ENCODE results near the gene TFAP2C.
"Not testable (repeated sequence)": the region's sequence is repeated elsewhere in the genome, so short reads cannot be mapped to it uniquely, and the experiment has no call there.

The TFAP2C gene

GRCh38 chr20:56617489-56617888 lies 11.6 kb upstream of the TFAP2C start:
- no peak for DNase-seq

GRCh38 chr20:56621730-56622129 lies 7.4 kb upstream of the TFAP2C start:
- DNase-seq = no peak

DNA sequence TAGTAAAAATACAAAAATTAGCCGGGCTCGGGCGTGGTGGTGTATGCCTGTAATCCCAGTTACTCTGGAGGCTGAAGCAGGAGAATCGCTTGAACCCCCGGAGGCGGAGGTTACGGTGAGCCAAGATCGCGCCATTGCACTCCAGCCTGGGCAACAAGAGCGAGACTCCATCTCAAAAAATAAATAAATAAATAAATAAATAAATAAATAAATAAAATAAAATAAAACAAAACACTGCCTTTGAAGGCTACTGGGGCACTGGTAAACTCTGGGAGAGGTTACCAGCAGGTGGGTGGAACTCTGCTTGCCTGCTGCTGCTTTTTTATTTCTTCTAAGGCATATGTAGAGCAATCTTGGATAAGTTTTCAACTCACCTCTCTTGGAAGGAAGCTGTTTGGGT lies 5.2 kb upstream of the TFAP2C start:
- DNase-seq = not testable (repeated sequence)

DNA sequence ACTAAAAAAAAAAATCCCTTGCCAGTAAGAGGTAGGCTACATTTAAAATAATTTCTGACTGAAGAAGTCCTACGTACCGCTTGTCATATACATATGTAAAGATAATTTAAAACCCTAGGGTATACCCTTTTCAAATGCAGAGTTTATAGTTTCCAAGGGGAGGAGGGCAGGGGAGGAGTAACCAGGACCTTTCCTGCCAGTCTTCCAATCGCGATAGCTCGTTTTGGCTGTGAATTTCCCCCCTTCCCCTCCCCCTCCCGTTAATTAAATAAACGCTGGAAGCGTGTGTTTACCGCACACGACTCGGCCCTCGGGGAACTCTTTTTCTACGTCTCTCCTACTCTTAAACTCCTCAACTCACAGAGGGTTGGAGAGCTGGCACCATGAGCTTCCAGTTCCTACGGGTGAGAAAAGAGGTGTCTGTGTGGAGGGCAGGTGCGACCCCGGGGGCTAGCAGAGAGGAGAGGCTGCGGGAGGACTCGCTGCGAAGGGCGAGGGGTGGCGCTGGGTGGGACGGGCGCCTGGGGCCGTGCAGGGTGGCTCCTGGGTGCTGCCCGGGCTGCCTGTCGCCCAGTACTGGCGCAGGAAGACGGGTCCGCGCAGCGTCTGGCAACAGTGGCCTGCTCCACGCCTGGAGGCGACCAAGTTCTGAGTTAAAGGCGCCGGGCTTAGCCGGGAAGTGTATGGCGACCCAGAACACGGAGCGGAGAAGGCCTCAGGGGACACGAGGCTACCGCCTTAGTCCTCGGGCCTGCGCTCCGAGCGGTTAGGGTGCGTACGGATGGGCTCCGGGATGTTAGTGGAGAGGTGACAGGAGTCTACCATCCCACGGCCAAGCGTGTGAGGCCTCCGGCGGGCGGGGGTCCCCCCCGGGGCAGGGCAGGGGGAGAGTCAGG lies 4.1 kb upstream of the TFAP2C start:
- DNase-seq = no peak

- DNase-seq = no peak
These were observed 3.3 kb upstream of the TFAP2C start for GRCh38 chr20:56625837-56626236.

DNA sequence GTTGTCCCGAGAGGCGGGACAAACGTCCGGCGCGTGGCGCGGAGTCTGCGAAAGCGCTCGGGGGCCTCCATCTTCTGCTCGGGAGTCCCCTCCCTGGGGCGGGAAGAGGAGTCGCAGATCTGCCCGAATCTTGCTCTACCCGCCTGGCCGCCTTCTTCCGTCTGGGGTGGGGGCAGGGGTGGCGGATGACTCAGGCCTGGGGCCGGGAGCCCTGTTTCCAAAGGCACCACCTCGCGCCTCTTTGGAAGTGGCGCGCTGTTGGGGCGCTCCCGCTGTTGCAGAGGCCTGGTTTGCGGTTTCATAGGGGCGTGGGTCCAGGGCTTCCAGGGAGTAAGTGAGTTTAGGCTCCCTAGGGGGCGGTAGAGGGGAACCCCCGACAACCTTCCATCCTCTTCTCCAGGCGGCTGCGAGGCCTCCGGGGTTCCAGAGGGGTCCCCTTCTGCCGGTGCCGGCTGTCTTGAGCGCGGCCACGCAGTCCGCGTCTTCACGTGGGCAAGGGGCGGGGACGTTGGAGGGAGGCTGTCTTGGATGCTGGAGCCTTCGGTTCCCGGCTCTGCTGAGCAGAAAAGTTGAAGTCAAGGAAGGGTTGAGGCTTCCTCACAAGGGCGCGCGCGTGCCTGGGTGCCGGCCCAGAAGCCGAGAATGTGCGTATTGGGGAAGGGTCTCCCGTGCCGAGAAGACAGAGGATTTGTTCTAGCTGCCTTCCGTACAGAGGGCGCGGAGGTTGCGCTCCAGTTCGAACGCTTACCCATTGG lies 2.6 kb upstream of the TFAP2C start:
- no peak for DNase-seq

DNA sequence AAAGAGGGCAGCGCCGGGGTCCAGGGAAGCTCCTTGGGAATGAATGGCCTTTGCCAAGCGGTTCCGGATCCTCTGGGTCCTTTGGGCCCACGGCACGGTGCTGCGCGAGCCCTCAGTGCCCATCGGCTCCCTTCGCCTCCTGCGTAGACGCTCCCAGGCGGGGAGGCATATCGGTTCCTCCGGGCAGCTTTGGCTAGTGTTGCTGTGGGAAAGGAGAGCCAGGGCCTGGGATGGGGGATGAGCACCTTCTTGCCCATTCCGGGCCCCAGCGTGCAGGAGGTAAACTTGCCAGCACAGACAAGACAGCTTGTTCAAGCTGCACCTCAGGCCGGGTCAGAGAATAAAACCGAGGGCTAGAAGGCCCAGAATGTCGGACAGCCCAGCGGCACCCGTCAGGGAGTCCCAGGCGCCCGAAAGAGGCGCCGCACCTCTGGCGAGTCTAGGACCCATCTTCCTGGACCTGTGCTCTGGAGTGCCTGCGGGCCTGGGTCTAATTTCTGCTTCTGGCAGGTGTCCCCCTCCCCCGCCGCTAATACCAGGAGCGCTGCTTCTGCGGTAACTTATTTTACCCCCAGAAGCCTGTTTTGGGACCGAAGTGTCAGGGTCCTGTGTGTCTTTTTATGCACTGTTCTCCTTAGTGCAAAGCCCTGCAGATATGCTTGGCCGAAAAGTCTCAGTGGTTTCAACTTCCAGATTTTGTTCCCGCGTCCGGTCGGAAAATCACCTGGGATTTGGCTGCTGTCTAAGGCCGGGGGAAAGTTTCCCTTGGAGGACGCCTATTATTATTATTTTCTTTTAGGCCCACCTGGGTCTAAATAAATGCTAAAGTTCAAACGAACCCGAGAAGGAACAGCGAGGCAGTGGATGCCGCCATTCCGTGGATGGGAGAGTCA lies 1.7 kb upstream of the TFAP2C start:
- no peak for DNase-seq

DNA sequence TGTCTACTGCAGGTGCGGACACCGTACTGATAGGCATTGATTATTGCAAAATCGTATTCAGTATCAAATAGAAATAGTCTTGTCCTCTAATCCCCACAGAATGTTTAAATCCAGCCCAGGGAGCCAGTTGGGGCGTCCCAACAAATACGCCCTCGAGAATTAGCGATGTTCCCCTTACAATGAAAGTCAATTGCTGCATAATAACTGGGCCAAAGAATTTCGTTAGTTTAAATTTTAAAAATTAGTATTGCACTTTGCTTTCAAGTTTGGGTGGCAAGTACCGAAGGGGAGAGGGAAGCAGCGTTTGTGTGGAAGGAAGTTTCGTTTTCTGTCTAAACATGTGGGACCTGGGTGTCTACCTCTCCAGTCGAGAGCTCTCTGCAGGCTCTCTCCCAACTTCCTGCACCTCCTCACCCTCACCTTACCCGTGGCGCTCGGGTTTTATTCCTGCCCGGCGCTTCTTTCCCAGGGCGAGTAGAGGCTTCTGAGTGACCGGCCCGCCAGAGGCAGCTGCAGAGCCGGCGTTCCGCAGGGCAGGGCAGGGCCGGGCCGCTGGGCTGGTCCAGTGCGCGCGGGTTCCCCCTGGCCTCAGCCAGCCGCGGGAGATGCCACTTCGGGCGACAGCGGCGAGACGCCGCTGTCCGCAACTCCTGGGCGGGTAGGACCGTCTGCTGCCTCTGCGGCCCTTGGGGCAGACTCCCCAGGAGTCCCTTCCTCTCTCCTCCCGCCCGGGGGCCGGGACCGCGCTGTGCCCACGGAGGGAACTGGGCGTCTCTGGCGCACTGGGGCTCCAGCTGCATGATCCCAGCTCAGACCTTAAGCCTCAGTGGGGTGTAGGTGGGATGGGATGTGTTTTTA lies 862 bp upstream of the TFAP2C start:
- no peak for DNase-seq

DNA sequence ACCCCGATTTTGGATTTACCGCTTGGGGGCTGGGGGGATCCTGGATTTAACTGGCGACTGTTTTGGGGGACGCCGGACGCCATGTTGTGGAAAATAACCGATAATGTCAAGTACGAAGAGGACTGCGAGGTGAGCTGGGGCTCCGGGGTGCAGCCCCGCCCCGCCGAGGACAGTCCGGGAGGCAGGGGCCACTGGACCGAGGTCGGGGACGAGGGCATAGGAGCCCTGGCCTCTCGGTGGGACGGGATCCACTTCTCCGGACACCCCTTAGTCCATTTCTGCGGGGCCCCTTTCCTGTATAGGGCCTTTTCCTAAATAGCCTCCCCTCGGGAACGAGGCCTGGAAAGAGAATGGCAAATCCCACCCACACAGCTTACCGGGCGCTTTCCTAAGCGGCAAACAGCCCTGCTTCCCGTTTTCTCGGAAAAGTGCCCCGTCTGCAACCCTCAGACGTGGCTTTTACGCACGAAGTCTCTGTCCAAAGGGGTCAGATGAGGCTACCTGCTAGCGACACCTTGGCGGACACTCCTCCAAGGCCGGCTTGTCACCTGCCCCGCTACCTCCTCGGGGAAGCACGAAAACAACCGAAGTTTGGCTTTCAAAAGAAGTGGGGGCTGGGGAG lies 469 bp downstream of the TFAP2C start:
- no peak for DNase-seq

DNA sequence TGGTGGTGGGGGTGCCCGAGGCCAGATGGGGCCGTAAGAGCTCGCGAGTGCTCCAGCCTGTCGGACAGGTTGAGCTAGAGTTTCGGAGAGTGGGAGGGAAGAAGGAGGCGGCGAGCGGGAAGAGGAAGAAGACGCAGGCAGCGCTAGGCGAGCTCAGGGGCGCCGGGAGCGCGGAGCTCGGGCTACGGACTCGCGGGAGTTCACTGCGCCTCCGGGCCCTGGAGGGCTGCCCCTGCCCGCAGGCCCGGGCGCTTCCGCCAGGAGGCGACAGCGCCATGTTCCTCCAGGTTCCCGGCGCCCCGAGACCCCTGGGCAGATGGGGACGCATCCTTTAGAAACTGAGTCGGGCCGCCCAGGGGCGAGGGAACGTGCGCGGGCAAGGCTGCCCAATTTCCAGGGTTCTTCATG lies 984 bp downstream of the TFAP2C start:
- no peak for DNase-seq

- no peak for DNase-seq
These were observed 1.6 kb downstream of the TFAP2C start for GRCh38 chr20:56630506-56631317.

- DNase-seq = no peak
These were observed 2.3 kb downstream of the TFAP2C start for GRCh38 chr20:56631318-56631989.

DNA sequence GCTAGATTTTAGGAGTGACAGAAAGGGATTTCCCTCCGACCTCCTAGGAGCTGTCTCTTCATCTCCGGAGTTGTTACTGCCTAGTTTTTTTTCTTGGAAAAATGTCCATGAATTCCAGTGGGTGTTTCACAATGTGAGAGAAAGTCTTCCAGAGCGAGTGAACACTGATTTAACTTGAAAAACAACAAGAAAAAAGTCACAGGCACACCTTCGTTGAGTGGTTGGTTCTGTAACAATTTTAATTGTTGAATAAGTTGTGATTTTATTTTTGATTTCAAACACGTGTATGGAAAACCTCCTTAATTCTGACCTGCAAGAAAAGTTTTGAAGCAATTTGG lies 2.9 kb downstream of the TFAP2C start:
- no peak for DNase-seq

DNA sequence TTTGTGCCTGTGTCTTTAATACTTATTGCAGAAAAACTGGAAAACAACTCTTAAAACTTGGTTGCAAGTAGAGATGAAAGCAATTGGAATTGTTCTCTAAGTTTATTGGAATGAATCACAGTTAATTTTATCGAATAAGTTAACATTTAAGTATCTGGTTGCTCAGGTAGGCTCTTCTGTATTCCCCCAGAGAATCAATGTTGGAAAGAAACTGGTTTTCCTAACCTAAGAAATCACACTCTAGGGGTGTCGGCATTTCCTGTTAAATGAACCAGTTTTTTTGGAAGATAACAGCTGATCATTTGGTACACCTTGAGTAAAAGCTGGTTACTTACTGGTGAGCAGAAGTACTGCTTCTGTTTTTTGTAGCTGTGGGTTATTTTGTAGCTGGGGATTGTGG lies 5.2 kb downstream of the TFAP2C start:
- no peak for DNase-seq

GRCh38 chr20:56634735-56635385 lies 5.8 kb downstream of the TFAP2C start:
- DNase-seq = no peak

- no peak for DNase-seq
These were observed 7.6 kb downstream of the TFAP2C start for GRCh38 chr20:56636716-56637115.

DNA sequence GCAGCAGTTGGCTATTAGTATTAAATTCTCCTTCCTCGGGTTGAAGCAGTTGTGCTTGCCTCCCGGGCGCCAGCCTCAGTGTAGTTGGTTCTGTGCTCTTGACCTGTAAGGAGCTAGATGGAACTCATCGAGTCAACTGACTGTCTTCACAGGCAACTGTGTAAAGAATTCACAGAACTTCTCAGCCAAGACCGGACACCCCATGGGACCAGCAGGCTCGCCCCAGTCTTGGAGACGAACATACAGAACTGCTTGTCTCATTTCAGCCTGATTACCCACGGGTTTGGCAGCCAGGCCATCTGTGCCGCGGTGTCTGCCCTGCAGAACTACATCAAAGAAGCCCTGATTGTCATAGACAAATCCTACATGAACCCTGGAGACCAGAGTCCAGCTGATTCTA lies 8.5 kb downstream of the TFAP2C start:
- DNase-seq = no peak

GRCh38 chr20:56646599-56646998 lies 17.5 kb downstream of the TFAP2C start:
- no peak for DNase-seq

DNA sequence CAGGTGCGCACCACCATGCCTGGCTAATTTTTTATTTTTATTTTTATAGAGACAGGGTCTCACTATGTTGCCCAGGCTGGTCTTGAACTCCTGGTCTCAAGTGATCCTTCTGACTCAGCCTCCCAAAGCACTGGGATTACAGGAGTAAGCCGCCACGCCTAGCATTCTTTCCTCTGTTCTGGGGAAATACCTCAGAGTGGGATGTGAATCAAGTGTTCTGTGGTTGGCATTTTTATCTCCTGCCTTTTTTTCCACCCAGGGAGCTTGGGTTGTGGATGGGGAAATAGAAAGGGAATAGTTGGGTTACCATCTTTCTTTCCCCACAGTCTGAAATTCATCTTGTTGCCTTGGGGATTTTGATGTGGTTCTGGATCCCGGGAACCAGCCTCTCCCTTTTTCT lies 24.1 kb downstream of the TFAP2C start:
- no peak for DNase-seq

DNA sequence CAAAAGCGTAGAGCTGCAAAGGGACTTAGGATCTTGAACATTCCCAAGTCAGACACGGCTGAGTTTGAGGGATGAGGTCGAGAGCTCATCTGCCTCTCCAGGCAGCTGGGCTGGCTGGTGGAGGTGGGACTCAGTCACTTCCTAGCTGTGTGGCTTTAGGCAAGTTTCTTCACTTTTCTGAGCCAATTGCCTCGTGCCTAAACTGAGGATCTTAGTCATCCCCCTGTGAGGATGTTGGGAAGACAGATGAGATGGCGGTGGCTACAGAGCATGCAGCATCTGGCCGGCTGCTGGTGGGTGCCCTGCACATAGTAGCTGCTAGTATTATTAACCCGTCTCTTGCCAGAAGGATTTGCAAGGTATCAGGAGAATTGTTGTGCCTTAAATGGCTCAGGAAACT lies 27.5 kb downstream of the TFAP2C start:
- no peak for DNase-seq

Measured in activated CD8-positive, alpha-beta memory T cell treated with anti-CD3 and anti-CD28 coated beads, Interleukin-2, amount 50 U/mL, for 4 hours (primary cell).